ENCODE data around the gene CIDEC.

CIDEC gene

GRCh38 chr3:9818666-9819335, 61.3 kb downstream of the CIDEC start:
- no peak for TF ChIP-seq CTCF (IDR thresholded peaks at IDR 0.05; ENCODE audit: low read depth, low read length)
- in situ Hi-C loops (cut with HindIII; ENCODE audit: low sequenced_read_pairs) = no loop called here
- H3K4me3 ChIP-seq (ENCODE audit: low read depth, low read length) = no peak overlapping the region
- no peak for DNase-seq (ENCODE audit: low read depth, low spot score)

- no peak overlapping the region for H3K4me3 ChIP-seq (ENCODE audit: low read depth, low read length)
- DNase-seq (ENCODE audit: low read depth, low spot score) = no peak
- TF ChIP-seq CTCF (IDR thresholded peaks at IDR 0.05; ENCODE audit: low read depth, low read length) = no peak
- in situ Hi-C loops (cut with HindIII; ENCODE audit: low sequenced_read_pairs) = no loop called here
Measured at GRCh38 chr3:9817436-9817835, 62.6 kb downstream of the CIDEC start.
